Inferior parietal cortex (tissue), 1 donor: ENCODE measurements around the gene LPIN2.
"Not testable (repeated sequence)": the region's sequence is repeated elsewhere in the genome, so short reads cannot be mapped to it uniquely, and the experiment has no call there.

Source experiments
- DNase-seq: peaks from one replicate; pipeline ENCODE4 v3.0.0-alpha.2; 2016; ENCODE audit errors: extremely low spot score

LPIN2 gene

GRCh38 chr18:3013024-3013804, at the start of gene LPIN2:
Gene LPIN2, minus strand, starts transcription at chr18:3013144. Its CDS starts 52,304 bp downstream, at chr18:2960840.
- peak; percentile 95 for DNase-seq

GRCh38 chr18:3061581-3062312, 48.8 kb upstream of the LPIN2 start:
- DNase-seq, result no peak

GRCh38 chr18:3060667-3061580, 48.0 kb upstream of the LPIN2 start:
- DNase-seq, result no peak

GRCh38 chr18:3059272-3059671, 46.3 kb upstream of the LPIN2 start:
- no peak for DNase-seq

- no peak for DNase-seq
Measured at GRCh38 chr18:3058328-3059191, 45.6 kb upstream of the LPIN2 start.

GRCh38 chr18:3057526-3057925, 44.6 kb upstream of the LPIN2 start:
- DNase-seq, result no peak

- DNase-seq, result no peak
Measured at GRCh38 chr18:3056311-3056710, 43.4 kb upstream of the LPIN2 start.

- DNase-seq, result no peak
Measured at GRCh38 chr18:3055816-3056215, 42.9 kb upstream of the LPIN2 start.

- DNase-seq, result no peak
Measured at GRCh38 chr18:3055186-3055728, 42.3 kb upstream of the LPIN2 start.

- DNase-seq, result no peak
Measured at GRCh38 chr18:3054780-3055179, 41.8 kb upstream of the LPIN2 start.

- DNase-seq, result no peak
Measured at GRCh38 chr18:3054214-3054613, 41.3 kb upstream of the LPIN2 start.

GRCh38 chr18:3053081-3053480, 40.1 kb upstream of the LPIN2 start:
- DNase-seq, result no peak

- no peak for DNase-seq
Measured at GRCh38 chr18:3052411-3052758, 39.4 kb upstream of the LPIN2 start.

GRCh38 chr18:3051718-3052410, 38.9 kb upstream of the LPIN2 start:
- DNase-seq, result no peak

- not testable (repeated sequence) for DNase-seq
Measured at GRCh38 chr18:3049897-3050454, 37.0 kb upstream of the LPIN2 start.

- DNase-seq, result no peak
Measured at GRCh38 chr18:3048820-3049349, 35.9 kb upstream of the LPIN2 start.

GRCh38 chr18:3048121-3048520, 35.2 kb upstream of the LPIN2 start:
- no peak for DNase-seq

- no peak for DNase-seq
Measured at GRCh38 chr18:3046216-3046808, 33.4 kb upstream of the LPIN2 start.
